Measurements from ENCODE around the gene ACTRT2. TPM values are rescaled to one million over a fixed set of nuclear protein-coding genes. Genes with fewer than 3 reads are reported as not detected.

Gene ACTRT2
- total RNA-seq, 4 donors from 2014 or later = not detected

DNA sequence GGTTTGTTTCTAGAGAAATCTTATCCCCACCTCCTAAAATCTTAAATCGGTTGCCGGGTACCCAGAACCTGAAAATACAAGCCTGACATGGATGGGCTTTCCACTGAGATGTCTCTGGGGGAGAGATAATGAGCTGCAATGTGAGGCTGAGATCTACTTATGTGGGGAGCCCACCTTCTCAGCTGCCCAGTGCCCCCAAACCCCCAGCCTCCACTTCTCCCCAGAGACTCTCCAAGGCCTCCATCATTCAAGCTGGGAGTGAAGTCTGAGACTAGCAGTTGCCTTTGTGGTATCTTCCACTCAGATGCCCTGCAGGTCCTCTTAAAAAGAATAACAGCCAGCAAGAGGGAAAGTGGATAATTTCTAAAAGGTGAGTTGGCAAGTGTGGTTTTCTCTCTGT, 11.7 kb upstream of the ACTRT2 start:
- H3K9me3 ChIP-seq = peaks cover 0 to 20% (median 6%) of the 10 kb centered on the region in 4 donors
- no peaks in the 10 kb centered on the region for H3K36me3 ChIP-seq
- peaks cover 3 to 18% (median 15%) of the 10 kb centered on the region in 4 donors for H3K4me1 ChIP-seq
- intact Hi-C loops (cut with DNase I) = no loop called here
- H3K27ac ChIP-seq (replicated peaks in 1 of 4) = no peak overlapping the region
- no peak for DNase-seq (ENCODE audit: extremely low spot score)
- TF ChIP-seq CTCF (IDR thresholded peaks at IDR 0.05) (no peak), POLR2A (IDR thresholded peaks at IDR 0.05; ENCODE audit: low read depth) (no peak), EP300 (IDR thresholded peaks at IDR 0.05) (no peak), POLR2AphosphoS5 (IDR thresholded peaks at IDR 0.05) (no peak)
- peaks cover 3 to 85% (median 16%) of the 10 kb centered on the region in 4 donors for H3K27me3 ChIP-seq
- H3K4me3 ChIP-seq = no peak overlapping the region
- WGBS = 100% methylated on average over 2 of the region's 2 CpGs

DNA sequence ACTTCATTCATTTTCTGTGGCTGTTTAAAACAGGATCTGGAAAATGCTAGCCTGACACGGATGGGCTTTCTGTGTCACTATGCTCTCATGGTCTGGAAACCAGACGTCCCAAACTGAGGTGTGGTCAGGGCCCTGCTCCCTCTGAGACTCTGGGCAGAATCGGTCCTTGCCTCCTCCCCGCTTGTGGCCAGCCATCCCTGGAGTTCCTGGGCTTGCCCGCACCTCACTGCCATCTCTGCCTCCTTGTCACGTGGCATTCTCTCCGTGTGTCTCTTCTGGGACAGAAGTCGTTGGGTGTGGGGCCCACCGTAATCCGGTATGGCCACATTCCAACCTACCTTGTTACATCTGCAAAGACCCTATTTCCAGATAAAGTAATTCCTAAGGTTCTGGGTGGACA, 10.1 kb upstream of the ACTRT2 start:
- H3K9me3 ChIP-seq = peaks cover 0 to 20% (median 6%) of the 10 kb centered on the region in 4 donors
- TF ChIP-seq POLR2AphosphoS5 (IDR thresholded peaks at IDR 0.05) = no peak
- TF ChIP-seq CTCF (IDR thresholded peaks at IDR 0.05) = no peak
- no peak for TF ChIP-seq EP300 (IDR thresholded peaks at IDR 0.05)
- TF ChIP-seq POLR2A (IDR thresholded peaks at IDR 0.05; ENCODE audit: low read depth) = no peak
- no peak for DNase-seq (ENCODE audit: extremely low spot score)
- H3K36me3 ChIP-seq = no peaks in the 10 kb centered on the region
- intact Hi-C loops (cut with DNase I) = loop anchor here (5.0 kb wide), 1 partner anchor 271 kb away; no protein-coding TSS in a partner anchor
- 91% methylated on average over 7 of the region's 10 CpGs for WGBS
- H3K4me1 ChIP-seq = peaks cover 3 to 18% (median 15%) of the 10 kb centered on the region in 4 donors
- H3K4me3 ChIP-seq = no peak overlapping the region
- peaks cover 3 to 85% (median 17%) of the 10 kb centered on the region in 4 donors for H3K27me3 ChIP-seq
- H3K27ac ChIP-seq (replicated peaks in 1 of 4) = no peak overlapping the region

DNA sequence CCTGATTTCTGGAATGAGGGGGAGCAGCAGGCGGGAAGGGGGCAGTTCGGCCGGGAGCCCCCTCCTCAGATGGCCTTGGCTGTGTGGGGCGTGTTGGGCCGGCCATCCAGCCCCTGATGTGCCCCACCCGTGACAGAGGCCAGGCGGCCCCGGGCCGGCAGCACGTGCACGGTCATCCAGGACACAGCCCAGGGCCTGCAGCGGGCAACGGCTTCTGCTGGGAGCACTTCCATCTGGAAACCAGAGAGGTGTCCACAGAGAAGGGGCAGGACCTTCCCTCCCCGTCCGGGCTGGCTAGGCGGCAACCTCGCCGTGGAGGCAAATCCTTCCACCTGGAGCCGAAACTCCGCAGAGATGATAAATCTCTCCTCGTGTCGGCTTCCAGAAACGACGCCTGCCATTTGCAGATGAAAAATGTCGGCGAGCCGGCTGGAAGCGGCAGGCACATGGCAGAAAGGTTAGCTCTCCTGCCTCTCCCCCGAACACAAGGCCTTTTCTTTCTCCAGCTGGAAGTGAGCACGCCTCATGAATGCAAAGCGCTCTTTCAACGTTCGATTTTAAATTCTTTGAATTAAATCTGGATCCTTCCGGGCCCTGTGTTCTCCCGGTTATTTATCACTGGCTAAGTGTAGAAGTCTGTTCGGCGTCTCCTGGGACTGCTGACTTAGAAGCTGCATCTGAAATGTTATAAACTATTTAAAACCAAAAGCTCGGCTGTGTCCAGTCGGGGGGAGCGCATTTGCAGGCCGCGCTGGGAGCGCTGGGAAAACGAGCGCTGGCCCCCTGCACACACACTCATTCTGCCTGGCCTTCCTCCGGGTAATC, 9.4 kb upstream of the ACTRT2 start:
- TF ChIP-seq CTCF (IDR thresholded peaks at IDR 0.05) = no peak
- TF ChIP-seq POLR2AphosphoS5 (IDR thresholded peaks at IDR 0.05) = no peak
- TF ChIP-seq POLR2A (IDR thresholded peaks at IDR 0.05; ENCODE audit: low read depth) = no peak
- no peak for TF ChIP-seq EP300 (IDR thresholded peaks at IDR 0.05)
- Histone ChIP-seq H3K4me1 (peaks cover 3 to 18% (median 15%) of the 10 kb centered on the region in 4 donors), H3K9me3 (peaks cover 0 to 20% (median 6%) of the 10 kb centered on the region in 4 donors), H3K36me3 (no peaks in the 10 kb centered on the region), H3K4me3 (peak overlapping the region in 3 of 4 donors; percentile 20 to 31 (median 22)), H3K27me3 (peaks cover 3 to 86% (median 17%) of the 10 kb centered on the region in 4 donors), H3K27ac (replicated peaks in 1 of 4) (no peak overlapping the region)
- intact Hi-C loops (cut with DNase I) = loop anchor here (2.0 to 5.0 kb wide), 2 partner anchors 270 to 413 kb away; no protein-coding TSS in a partner anchor
- WGBS = 34% methylated on average over 30 of the region's 46 CpGs
- no peak for DNase-seq (ENCODE audit: extremely low spot score)

DNA sequence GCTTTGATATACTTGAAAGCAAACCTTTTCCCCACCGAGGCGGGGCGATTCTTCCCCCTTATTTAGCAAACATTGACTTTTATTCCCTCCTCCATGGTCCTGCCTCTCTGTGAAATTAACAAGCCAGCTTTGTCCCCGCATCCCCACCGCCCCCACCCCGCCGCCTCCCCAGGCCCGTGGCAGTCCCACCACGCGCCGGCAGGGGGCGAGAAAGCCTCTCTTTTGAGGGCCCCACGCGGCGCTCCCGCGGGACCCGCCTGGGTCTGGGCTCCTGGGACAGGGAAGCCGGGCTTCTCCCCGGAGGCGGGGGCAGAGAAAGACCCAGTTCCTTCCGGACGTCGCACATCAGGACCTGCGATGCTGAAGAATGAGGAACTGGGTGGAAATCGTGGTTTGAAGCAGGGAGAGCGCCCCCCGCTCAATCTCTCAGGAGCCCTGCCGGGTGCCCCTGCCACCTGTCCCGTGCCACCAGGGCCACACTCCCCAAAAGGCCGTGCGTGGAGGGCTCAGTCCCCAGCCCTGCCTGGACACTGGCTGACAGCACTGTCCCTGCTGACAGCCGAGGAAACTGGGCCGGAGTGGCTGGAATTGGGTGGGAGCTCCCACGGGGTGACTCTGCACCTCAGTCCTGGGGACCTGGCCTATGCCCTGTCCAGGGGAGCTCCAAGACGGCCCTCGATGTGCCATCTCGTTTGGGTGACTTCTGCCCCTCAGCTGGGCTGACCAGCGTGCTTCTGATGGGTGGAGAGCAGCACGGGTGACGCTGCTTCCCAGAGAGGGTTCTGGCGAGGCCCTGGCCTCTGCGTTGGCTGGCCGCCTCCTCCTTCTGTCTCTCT, 8.6 kb upstream of the ACTRT2 start:
- no peak overlapping the region for H3K27ac ChIP-seq (replicated peaks in 1 of 4)
- TF ChIP-seq POLR2A (IDR thresholded peaks at IDR 0.05; ENCODE audit: low read depth) (no peak), EP300 (IDR thresholded peaks at IDR 0.05) (no peak), POLR2AphosphoS5 (IDR thresholded peaks at IDR 0.05) (no peak), CTCF (IDR thresholded peaks at IDR 0.05) (peak; percentile 57 to 97 (median 94))
- peak overlapping the region in 3 of 4 donors; percentile 20 to 31 (median 22) for H3K4me3 ChIP-seq
- no peaks in the 10 kb centered on the region for H3K36me3 ChIP-seq
- DNase-seq (ENCODE audit: extremely low spot score) = no peak
- WGBS = 37% methylated on average over 19 of the region's 44 CpGs
- intact Hi-C loops (cut with DNase I) = loop anchor here (2.0 to 5.0 kb wide), 2 partner anchors 270 to 412 kb away; no protein-coding TSS in a partner anchor
- peaks cover 3 to 18% (median 15%) of the 10 kb centered on the region in 4 donors for H3K4me1 ChIP-seq
- peaks cover 3 to 89% (median 17%) of the 10 kb centered on the region in 4 donors for H3K27me3 ChIP-seq
- peaks cover 0 to 15% (median 6%) of the 10 kb centered on the region in 4 donors for H3K9me3 ChIP-seq

Data from esophagus muscularis mucosa (tissue), 4 donors.